Measurements from ENCODE around the gene CRYL1. TPM values are rescaled to one million over a fixed set of nuclear protein-coding genes. Genes with fewer than 3 reads are reported as not detected.
"Not testable (repeated sequence)": the region's sequence is repeated elsewhere in the genome, so short reads cannot be mapped to it uniquely, and the experiment has no call there.

The CRYL1 gene
- total RNA-seq, 2 experiments from 2014 or later = 17.5 to 18.2 TPM

DNA sequence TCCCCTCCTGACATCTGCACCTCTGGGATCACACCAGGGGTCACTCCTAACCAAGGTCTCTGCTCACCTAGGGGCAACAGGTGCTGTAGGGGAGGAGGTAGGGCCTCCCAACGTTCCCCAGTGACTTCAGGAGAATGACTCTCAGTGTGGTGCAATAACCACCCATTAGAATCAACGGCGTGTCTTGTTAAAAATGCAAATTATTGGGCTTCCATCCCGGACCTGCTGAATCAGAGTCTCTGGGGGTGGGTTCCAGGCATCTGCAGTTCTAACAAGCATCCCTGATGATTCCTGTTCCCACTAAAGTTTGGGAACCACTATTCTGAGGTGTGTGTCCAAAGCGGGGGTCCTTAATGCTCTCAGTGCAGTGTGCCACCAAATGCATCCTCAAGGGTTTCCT is 84.6 kb downstream of the CRYL1 start:
- Mint-ChIP-seq H3K36me3 (peaks cover 8% of the 10 kb centered on the region), H3K27me3 (no peaks in the 10 kb centered on the region), H3K4me3 (no peak overlapping the region), H3K4me1 (ENCODE audit: low read depth) (peaks cover 12% of the 10 kb centered on the region), H3K9me3 (peaks cover 5% of the 10 kb centered on the region), H3K27ac (no peak overlapping the region)
- ChIA-PET CTCF (no interaction called here), POLR2A (interaction anchor here (0.6 kb wide), 1 partner anchor 16 kb away, joined by 5 read pairs; no protein-coding TSS in a partner anchor)
- DNase-seq = no peak
- intact Hi-C loops (cut with micrococcal nuclease) = no loop called here

GRCh38 chr13:20439261-20439660 is 86.4 kb downstream of the CRYL1 start:
- Mint-ChIP-seq H3K4me3 (no peak overlapping the region), H3K27me3 (no peaks in the 10 kb centered on the region), H3K9me3 (no peaks in the 10 kb centered on the region), H3K27ac (no peak overlapping the region), H3K36me3 (peaks cover 6% of the 10 kb centered on the region), H3K4me1 (ENCODE audit: low read depth) (peaks cover 12% of the 10 kb centered on the region)
- ChIA-PET CTCF (no interaction called here), POLR2A (no interaction called here)
- no peak for DNase-seq
- intact Hi-C loops (cut with micrococcal nuclease) = no loop called here

- ChIA-PET CTCF (no interaction called here), POLR2A (no interaction called here)
- Mint-ChIP-seq H3K9me3 (no peaks in the 10 kb centered on the region), H3K27ac (no peak overlapping the region), H3K27me3 (no peaks in the 10 kb centered on the region), H3K4me1 (ENCODE audit: low read depth) (peaks cover 12% of the 10 kb centered on the region), H3K36me3 (peaks cover 6% of the 10 kb centered on the region), H3K4me3 (no peak overlapping the region)
- intact Hi-C loops (cut with micrococcal nuclease) = no loop called here
- DNase-seq = no peak
Observed at GRCh38 chr13:20438801-20439200, 86.9 kb downstream of the CRYL1 start.

DNA sequence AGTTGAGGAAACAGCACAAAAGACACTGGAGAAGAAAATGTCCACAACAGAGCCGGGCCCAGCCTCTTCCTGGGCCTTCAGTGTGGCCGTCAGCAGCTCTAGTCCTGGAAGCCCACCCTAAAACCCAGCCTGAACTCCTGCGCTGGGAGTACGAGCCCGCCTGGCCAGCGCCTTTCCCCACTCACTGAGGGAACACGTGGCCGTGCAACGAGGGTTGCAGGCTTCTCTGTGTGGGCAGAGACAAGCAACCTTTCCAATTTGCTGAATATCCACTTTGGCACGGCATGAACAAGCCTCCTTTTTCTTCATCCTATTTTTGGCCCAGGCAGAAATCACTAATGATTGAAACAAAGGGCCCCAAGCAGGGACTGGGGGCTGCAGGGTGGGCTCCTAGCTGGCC is 89.2 kb downstream of the CRYL1 start:
- no peak for DNase-seq
- Mint-ChIP-seq H3K4me1 (ENCODE audit: low read depth) (no peaks in the 10 kb centered on the region), H3K36me3 (peaks cover 6% of the 10 kb centered on the region), H3K27me3 (no peaks in the 10 kb centered on the region), H3K27ac (no peak overlapping the region), H3K9me3 (no peaks in the 10 kb centered on the region), H3K4me3 (no peak overlapping the region)
- ChIA-PET POLR2A (no interaction called here), CTCF (interaction anchor here (0.6 kb wide), 1 partner anchor 45 kb away, joined by 4 read pairs; no protein-coding TSS in a partner anchor)
- intact Hi-C loops (cut with micrococcal nuclease) = no loop called here

- Mint-ChIP-seq H3K36me3 (peaks cover 6% of the 10 kb centered on the region), H3K27ac (no peak overlapping the region), H3K4me1 (ENCODE audit: low read depth) (no peaks in the 10 kb centered on the region), H3K9me3 (no peaks in the 10 kb centered on the region), H3K27me3 (no peaks in the 10 kb centered on the region), H3K4me3 (no peak overlapping the region)
- ChIA-PET CTCF (no interaction called here), POLR2A (no interaction called here)
- DNase-seq = no peak
- intact Hi-C loops (cut with micrococcal nuclease) = no loop called here
Observed at GRCh38 chr13:20435616-20436368, 89.9 kb downstream of the CRYL1 start.

DNA sequence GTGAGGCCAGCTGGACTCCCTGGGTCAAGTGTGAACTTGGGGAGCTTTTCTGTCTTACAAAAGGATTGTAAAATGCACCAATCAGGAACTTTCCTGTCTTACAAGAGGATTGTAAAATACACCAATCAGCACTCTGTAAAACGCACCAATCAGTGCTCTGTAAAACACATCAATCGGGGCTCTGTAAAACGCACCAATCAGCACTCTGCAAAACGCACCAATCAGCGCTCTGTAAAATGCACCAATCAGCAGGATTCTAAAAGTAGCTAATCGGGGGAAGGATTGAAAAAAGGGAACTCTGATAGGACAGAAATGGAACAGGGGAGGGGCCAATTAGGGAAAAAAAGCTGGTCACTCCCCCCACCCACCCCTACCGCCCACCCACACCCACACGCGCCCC is 91.4 kb downstream of the CRYL1 start:
- H3K36me3 Mint-ChIP-seq; H3K9me3 Mint-ChIP-seq; H3K4me1 Mint-ChIP-seq (ENCODE audit: low read depth); H3K27me3 Mint-ChIP-seq; intact Hi-C loops (cut with micrococcal nuclease); H3K27ac Mint-ChIP-seq; DNase-seq; POLR2A ChIA-PET; H3K4me3 Mint-ChIP-seq; CTCF ChIA-PET: not testable (repeated sequence)

DNA sequence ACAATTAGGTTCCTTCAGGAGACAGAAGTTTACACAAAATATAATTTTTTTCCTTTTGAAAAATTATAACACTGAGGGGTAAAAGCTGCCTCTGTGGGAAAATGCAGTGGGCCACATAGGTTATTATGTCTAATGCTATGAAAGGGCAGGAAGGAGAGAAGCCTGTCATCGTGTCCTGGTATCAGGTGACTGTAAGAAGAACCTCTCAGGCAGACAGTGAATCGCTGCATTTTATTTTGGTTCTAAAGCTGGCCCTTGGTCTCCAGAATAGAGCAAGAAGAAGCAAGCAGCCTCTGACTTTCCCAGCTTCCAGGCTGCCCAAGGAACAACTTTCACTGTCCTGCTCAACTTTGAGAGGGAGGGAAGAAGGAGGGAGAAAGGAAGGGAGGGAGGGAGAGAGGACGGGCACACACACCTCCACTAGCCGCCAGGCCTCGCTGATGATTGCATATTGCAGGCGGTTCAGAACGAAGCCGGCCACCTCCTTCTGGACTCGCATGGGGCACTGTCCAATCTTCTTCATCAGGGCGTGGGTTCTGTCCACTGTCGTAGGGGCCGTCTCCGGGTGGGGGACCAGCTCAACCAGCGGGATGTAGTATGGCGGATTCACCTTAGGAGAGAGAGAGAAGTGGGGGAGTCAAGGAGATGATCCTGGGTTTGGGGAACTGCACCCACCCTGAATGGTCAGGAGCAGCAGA is 93.8 kb downstream of the CRYL1 start:
- intact Hi-C loops (cut with micrococcal nuclease) = no loop called here
- ChIA-PET CTCF (interaction anchor here (1.7 kb wide), 1 partner anchor 10 kb away, joined by 4 read pairs; no protein-coding TSS in a partner anchor), POLR2A (no interaction called here)
- Mint-ChIP-seq H3K4me3 (no peak overlapping the region), H3K27me3 (no peaks in the 10 kb centered on the region), H3K4me1 (ENCODE audit: low read depth) (peaks cover 22% of the 10 kb centered on the region), H3K27ac (no peak overlapping the region), H3K9me3 (no peaks in the 10 kb centered on the region), H3K36me3 (peaks cover 4% of the 10 kb centered on the region)
- no peak for DNase-seq

GRCh38 chr13:20431080-20431479 is 94.6 kb downstream of the CRYL1 start:
- Mint-ChIP-seq H3K27ac (no peak overlapping the region), H3K9me3 (no peaks in the 10 kb centered on the region), H3K4me1 (ENCODE audit: low read depth) (peaks cover 28% of the 10 kb centered on the region), H3K27me3 (no peaks in the 10 kb centered on the region), H3K4me3 (no peak overlapping the region), H3K36me3 (peaks cover 9% of the 10 kb centered on the region)
- intact Hi-C loops (cut with micrococcal nuclease) = no loop called here
- no peak for DNase-seq
- ChIA-PET POLR2A (no interaction called here), CTCF (no interaction called here)

- H3K9me3 Mint-ChIP-seq = no peaks in the 10 kb centered on the region
- POLR2A ChIA-PET = no interaction called here
- H3K4me1 Mint-ChIP-seq (ENCODE audit: low read depth) = peaks cover 35% of the 10 kb centered on the region
- H3K4me3 Mint-ChIP-seq = no peak overlapping the region
- CTCF ChIA-PET = no interaction called here
- peaks cover 10% of the 10 kb centered on the region for H3K36me3 Mint-ChIP-seq
- H3K27ac Mint-ChIP-seq = no peak overlapping the region
- intact Hi-C loops (cut with micrococcal nuclease) = no loop called here
- no peak for DNase-seq
- no peaks in the 10 kb centered on the region for H3K27me3 Mint-ChIP-seq
Observed at GRCh38 chr13:20430296-20430695, 95.4 kb downstream of the CRYL1 start.

DNA sequence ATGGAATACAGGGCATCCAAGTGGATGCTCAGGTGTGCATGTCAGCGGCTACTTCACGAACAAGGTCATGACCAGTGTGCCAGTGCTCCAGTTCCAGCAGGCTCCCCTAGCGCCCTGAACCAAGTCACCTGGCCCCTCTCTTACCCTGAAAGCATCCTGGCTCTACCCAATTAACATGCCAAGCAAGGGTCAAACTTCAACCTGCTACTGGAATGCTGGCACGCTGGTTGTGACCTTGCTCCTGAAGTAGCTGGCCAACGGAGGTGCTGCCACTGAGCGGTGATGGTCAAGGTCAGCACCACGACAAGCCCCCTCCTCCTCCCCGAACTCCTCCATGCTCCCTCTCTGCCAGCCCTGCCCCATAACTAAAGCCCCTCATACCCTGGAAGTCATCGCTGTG is 96.0 kb downstream of the CRYL1 start:
- no peak overlapping the region for H3K27ac Mint-ChIP-seq
- H3K4me1 Mint-ChIP-seq (ENCODE audit: low read depth) = peaks cover 39% of the 10 kb centered on the region
- ChIA-PET CTCF (no interaction called here), POLR2A (no interaction called here)
- no peaks in the 10 kb centered on the region for H3K27me3 Mint-ChIP-seq
- H3K36me3 Mint-ChIP-seq = peaks cover 16% of the 10 kb centered on the region
- no peak overlapping the region for H3K4me3 Mint-ChIP-seq
- intact Hi-C loops (cut with micrococcal nuclease) = loop anchor here (5.0 kb wide), 1 partner anchor 33 kb away; no protein-coding TSS in a partner anchor
- no peak for DNase-seq
- H3K9me3 Mint-ChIP-seq = no peaks in the 10 kb centered on the region

DNA sequence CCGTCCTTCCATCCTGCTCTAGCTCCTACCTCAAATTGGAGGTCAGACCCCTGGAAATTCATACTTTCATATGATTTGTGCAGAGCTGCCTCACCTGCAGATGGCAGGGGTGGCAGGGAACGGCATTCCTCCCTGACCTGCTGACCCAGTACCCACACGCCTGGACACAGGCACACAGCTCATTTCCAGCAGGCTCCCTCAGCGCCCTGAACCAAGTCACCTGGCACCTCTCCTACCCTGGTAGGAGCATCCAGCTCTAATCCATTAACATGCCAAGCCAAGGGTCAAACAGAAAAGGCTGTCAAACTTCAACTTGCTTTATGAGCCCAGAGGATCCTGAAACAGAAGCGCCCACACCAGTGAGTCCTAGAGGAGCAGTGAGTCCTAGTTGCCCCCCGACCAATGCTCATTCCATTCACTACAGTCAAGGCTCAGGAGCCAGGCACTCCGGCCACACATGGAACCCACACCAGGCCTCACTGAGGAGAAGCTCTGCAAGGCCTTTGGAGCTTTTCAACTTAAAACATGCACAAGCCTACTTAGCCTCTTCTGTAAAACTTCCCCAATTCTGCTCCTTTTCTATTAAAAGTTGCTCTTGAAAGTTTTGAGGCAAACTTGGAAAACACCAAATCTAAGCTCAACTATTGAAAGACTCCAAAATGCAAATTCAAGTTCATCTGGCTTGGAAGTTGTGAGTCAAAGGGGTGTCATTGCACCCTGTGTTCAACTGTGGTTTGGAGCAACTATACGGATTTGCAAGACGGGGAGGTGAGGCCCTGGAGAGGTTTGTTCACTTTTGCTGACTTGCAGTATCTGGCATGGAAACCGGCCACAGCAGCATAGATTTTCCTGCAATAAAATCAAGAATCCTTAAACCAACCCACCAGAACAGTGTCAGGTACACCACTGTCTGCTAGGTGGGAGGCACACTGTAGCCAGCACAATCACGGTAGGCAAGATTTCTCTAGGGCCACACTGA is 96.7 kb downstream of the CRYL1 start:
- Mint-ChIP-seq H3K9me3 (no peaks in the 10 kb centered on the region), H3K27me3 (no peaks in the 10 kb centered on the region), H3K27ac (peak overlapping the region; percentile 33), H3K4me3 (no peak overlapping the region), H3K4me1 (ENCODE audit: low read depth) (peaks cover 42% of the 10 kb centered on the region), H3K36me3 (peaks cover 16% of the 10 kb centered on the region)
- DNase-seq = peak; percentile 36
- POLR2A ChIA-PET = interaction anchor here (0.9 kb wide), 1 partner anchor 9 kb away, joined by 3 read pairs; no protein-coding TSS in a partner anchor
- intact Hi-C loops (cut with micrococcal nuclease) = loop anchor here (5.0 kb wide), 1 partner anchor 33 kb away; no protein-coding TSS in a partner anchor
- CTCF ChIA-PET = no interaction called here
